Neural cell (in vitro differentiated cells): ENCODE measurements around the gene DNAH8. TPM values are rescaled to one million over a fixed set of nuclear protein-coding genes. Genes with fewer than 3 reads are reported as not detected.

Source experiments
- H2AFZ ChIP-seq: fragments of 200-600, 300-800 bp; sonication (generic), shearing (Covaris generic); 2 replicates; pipeline ENCODE4 v1.6.0; 2014; ENCODE audit warnings: low read depth, mild to moderate bottlenecking, antibody characterized with exemption, low read length, moderate library complexity
- H3F3A ChIP-seq: fragments of 200-600 bp; shearing (Covaris generic); 2 replicates; pipeline ENCODE4 v1.6.1; 2016; ENCODE audit warnings: mild to moderate bottlenecking, moderate library complexity, mixed read lengths, antibody characterized with exemption, low read length; ENCODE audit not compliant: insufficient read depth, poor library complexity, severe bottlenecking
- H3K27ac ChIP-seq: fragments of 200-600, 300-800 bp; sonication (generic), shearing (Covaris generic); 2 replicates; pipeline ENCODE4 v1.5.1; 2014; ENCODE audit warnings: mild to moderate bottlenecking, low read length, moderate library complexity
- H3K27me3 ChIP-seq: fragments of 300-800, 200-600 bp; sonication (generic), shearing (Covaris generic); 2 replicates; pipeline ENCODE4 v1.6.0; 2014; ENCODE audit warnings: mild to moderate bottlenecking, low read depth, low read length, moderate library complexity; ENCODE audit not compliant: insufficient read depth
- H3K36me3 ChIP-seq: fragments of 300-800, 200-600 bp; sonication (generic), shearing (Covaris generic); 2 replicates; pipeline ENCODE4 v1.5.1; 2014; ENCODE audit warnings: mild to moderate bottlenecking, antibody characterized with exemption, low read length, moderate library complexity; ENCODE audit not compliant: insufficient read depth
- H3K4me2 ChIP-seq: fragments of 300-800, 200-600 bp; sonication (generic), shearing (Covaris generic); 2 replicates; pipeline ENCODE4 v1.6.0; 2014; ENCODE audit warnings: mild to moderate bottlenecking, low read length
- H3K4me3 ChIP-seq: fragments of 300-800, 200-600 bp; sonication (generic), shearing (Covaris generic); 2 replicates; pipeline ENCODE4 v1.5.1; 2014; ENCODE audit warnings: mild to moderate bottlenecking, low read length, moderate library complexity
- H3K79me2 ChIP-seq: fragments of 200-600 bp; shearing (Covaris generic); replicated peaks from 2 replicates; pipeline ENCODE4 v1.6.0; 2014; ENCODE audit warnings: mild to moderate bottlenecking, low read length, moderate library complexity; ENCODE audit not compliant: insufficient read depth
- H3K9ac ChIP-seq: fragments of 300-800, 200-600 bp; sonication (generic), shearing (Covaris generic); 2 replicates; pipeline ENCODE4 v1.6.1; 2016; ENCODE audit warnings: mild to moderate bottlenecking, low read length, mixed read lengths
- H3K9me2 ChIP-seq: fragments of 200-600 bp; shearing (Covaris generic); 2 replicates; pipeline ENCODE4 v1.6.1; 2016; ENCODE audit warnings: mild to moderate bottlenecking, low read length, mixed read lengths; ENCODE audit not compliant: insufficient read depth
- H3K9me3 ChIP-seq: fragments of 200-600, 300-800 bp; sonication (generic), shearing (Covaris generic); 2 replicates; pipeline ENCODE4 v1.6.1; 2016; ENCODE audit warnings: mild to moderate bottlenecking, mixed run types, low read length, moderate library complexity, mixed read lengths
- H4K20me1 ChIP-seq: fragments of 200-600 bp; shearing (Covaris generic); 2 replicates; pipeline ENCODE4 v1.6.1; 2016; ENCODE audit warnings: mild to moderate bottlenecking, mixed run types; ENCODE audit not compliant: insufficient read depth
- CTCF ChIP-seq: fragments of 450-650 bp; IDR thresholded peaks from 2 replicates; pipeline ENCODE4 v1.5.1; 2014; ENCODE audit warnings: antibody characterized with exemption, mild to moderate bottlenecking, moderate library complexity; ENCODE audit not compliant: poor library complexity, severe bottlenecking
- EP300 ChIP-seq: fragments of 450-650 bp; conservative IDR thresholded peaks from 2 replicates; pipeline ENCODE4 v1.6.1; 2014; ENCODE audit warnings: antibody characterized with exemption, mild to moderate bottlenecking, moderate library complexity; ENCODE audit not compliant: poor library complexity, severe bottlenecking
- EZH2 ChIP-seq: fragments of 200-600, 300-800 bp; shearing (Covaris generic), sonication (generic); IDR thresholded peaks from 2 replicates; pipeline ENCODE4 v1.6.1; 2014; ENCODE audit warnings: antibody characterized with exemption, low read length, borderline replicate concordance, mild to moderate bottlenecking; ENCODE audit not compliant: insufficient read depth, poor library complexity, severe bottlenecking
- MXI1 ChIP-seq: fragments of 450-650 bp; conservative IDR thresholded peaks from 2 replicates; pipeline ENCODE4 v1.6.1; 2014; ENCODE audit warnings: antibody characterized with exemption, mild to moderate bottlenecking; ENCODE audit not compliant: poor library complexity, severe bottlenecking
- POLR2AphosphoS5 ChIP-seq: IDR thresholded peaks from 2 replicates; pipeline ENCODE4 v1.6.1; 2012
- RAD21 ChIP-seq: fragments of 450-650 bp; conservative IDR thresholded peaks from 2 replicates; pipeline ENCODE4 v1.6.1; 2014; ENCODE audit warnings: antibody characterized with exemption, mild to moderate bottlenecking, moderate library complexity
- REST ChIP-seq: IDR thresholded peaks from 2 replicates; pipeline ENCODE4 v1.6.1; 2012; ENCODE audit warnings: borderline replicate concordance
- SMC3 ChIP-seq: fragments of 450-650 bp; conservative IDR thresholded peaks from 2 replicates; pipeline ENCODE4 v1.6.1; 2014; ENCODE audit warnings: antibody characterized with exemption, mild to moderate bottlenecking, moderate library complexity; ENCODE audit not compliant: poor library complexity
- TAF1 ChIP-seq: IDR thresholded peaks from 2 replicates; pipeline ENCODE4 v1.6.1; 2012; ENCODE audit warnings: low read depth
- polyA plus RNA-seq: library from polyadenylated mRNA; depleted of rRNA; stranded (reverse); fragments of >200 nt; gene quantifications from 2 replicates; pipeline ENCODE4 v1.2.3, GENCODE V29; 2014

The DNAH8 gene
- polyA plus RNA-seq, 1 donor from 2014 or later: 0.07 TPM

DNA sequence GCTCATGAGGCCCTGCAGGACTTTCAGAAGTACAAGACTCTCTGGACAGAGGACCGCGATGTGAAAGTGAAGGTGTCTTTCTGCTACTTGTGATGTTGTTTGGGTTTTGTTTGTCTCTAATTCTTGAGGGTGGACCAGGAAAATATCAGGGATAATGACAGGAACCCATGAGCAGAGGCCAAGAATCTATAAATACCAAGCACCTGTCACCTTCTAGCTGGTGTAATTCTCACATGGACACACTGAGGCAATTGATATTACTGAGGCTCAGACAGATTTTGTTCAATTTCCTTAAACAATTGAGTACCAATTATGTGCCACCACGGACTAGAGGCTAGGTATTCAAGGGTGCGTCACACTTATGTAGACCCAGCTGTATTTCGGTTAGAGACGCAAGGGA lies 107.9 kb downstream of the DNAH8 start:
- Histone ChIP-seq H2AFZ (no peak overlapping the region), H3K9me3 (no peaks in the 10 kb centered on the region), H3K36me3 (no peaks in the 10 kb centered on the region), H3K4me3 (no peak overlapping the region), H4K20me1 (no peaks in the 10 kb centered on the region), H3K9ac (no peak overlapping the region), H3K79me2 (no peaks in the 10 kb centered on the region), H3K27me3 (no peaks in the 10 kb centered on the region), H3K9me2 (no peaks in the 10 kb centered on the region), H3F3A (no peaks in the 10 kb centered on the region), H3K4me2 (no peak overlapping the region), H3K27ac (no peak overlapping the region)
- TF ChIP-seq MXI1 (no peak), REST (no peak), EP300 (no peak), RAD21 (no peak), EZH2 (no peak), TAF1 (no peak), POLR2AphosphoS5 (no peak), CTCF (no peak), SMC3 (no peak)

DNA sequence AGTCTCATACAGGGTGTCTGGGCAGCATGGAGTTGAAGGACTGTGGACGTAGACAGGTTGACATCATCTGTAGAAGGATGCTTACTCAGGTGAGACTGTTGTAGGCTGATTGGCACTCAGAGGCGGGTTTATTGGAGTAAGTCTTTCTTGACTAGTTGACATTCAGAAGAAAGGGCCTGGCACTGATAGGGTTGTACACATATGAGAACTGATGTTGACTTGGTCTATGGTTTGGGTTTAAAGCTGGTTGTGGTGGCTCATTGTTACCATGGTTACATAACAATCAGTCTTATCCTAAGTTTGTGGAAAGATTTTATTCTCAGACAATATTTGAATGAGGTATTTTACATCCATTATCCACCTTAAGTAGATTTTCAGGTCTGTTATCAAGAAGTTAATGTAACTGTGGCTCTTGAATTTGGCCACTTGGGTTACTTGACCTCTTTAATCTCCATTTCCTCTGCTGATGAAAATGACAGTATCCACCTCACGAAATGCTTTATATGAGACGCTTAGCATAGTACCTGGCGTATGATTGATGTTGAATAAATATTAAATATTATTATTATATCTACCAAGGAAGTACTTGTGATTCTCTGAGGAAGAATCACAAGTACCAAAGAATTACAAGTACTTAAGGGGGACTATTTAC lies 109.3 kb downstream of the DNAH8 start:
- Histone ChIP-seq H3F3A (no peaks in the 10 kb centered on the region), H3K4me2 (no peak overlapping the region), H4K20me1 (no peaks in the 10 kb centered on the region), H3K9me2 (no peaks in the 10 kb centered on the region), H2AFZ (no peak overlapping the region), H3K79me2 (no peaks in the 10 kb centered on the region), H3K27ac (no peak overlapping the region), H3K27me3 (no peaks in the 10 kb centered on the region), H3K36me3 (no peaks in the 10 kb centered on the region), H3K4me3 (no peak overlapping the region), H3K9ac (no peak overlapping the region), H3K9me3 (no peaks in the 10 kb centered on the region)
- TF ChIP-seq MXI1: no peak
- no peak for TF ChIP-seq RAD21
- no peak for TF ChIP-seq TAF1
- no peak for TF ChIP-seq EP300
- no peak for TF ChIP-seq SMC3
- TF ChIP-seq CTCF: no peak
- TF ChIP-seq EZH2: no peak
- TF ChIP-seq POLR2AphosphoS5: no peak
- no peak for TF ChIP-seq REST
